Measurements from ENCODE around the gene SDHB.

DNA sequence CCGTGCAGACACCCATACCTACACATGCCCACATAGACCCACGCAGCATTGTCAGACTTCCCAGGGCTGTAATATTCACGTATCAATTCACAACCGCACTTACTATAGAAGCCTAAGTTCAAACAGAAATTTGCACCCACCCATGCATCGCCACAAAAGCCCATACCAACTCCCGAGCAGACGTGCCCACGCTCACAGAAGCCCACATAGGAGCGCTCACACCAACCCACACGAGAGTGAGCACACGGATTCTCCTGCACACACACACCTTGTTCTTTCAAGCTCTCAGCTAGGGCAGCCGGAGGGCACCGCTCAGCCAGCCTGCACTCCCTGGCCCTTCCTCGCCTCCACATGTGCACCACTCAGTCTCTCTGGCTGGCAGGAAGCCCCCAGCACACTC is 78.0 kb downstream of the SDHB start:
- TF ChIP-seq POLR2A (conservative IDR thresholded peaks at IDR 0.05): no peak
- no peak for TF ChIP-seq WHSC1 (IDR thresholded peaks at IDR 0.05; ENCODE audit: low read length)
- TF ChIP-seq, protein P1, sequence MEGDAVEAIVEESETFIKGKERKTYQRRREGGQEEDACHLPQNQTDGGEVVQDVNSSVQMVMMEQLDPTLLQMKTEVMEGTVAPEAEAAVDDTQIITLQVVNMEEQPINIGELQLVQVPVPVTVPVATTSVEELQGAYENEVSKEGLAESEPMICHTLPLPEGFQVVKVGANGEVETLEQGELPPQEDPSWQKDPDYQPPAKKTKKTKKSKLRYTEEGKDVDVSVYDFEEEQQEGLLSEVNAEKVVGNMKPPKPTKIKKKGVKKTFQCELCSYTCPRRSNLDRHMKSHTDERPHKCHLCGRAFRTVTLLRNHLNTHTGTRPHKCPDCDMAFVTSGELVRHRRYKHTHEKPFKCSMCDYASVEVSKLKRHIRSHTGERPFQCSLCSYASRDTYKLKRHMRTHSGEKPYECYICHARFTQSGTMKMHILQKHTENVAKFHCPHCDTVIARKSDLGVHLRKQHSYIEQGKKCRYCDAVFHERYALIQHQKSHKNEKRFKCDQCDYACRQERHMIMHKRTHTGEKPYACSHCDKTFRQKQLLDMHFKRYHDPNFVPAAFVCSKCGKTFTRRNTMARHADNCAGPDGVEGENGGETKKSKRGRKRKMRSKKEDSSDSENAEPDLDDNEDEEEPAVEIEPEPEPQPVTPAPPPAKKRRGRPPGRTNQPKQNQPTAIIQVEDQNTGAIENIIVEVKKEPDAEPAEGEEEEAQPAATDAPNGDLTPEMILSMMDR (IDR thresholded peaks at IDR 0.05 in 2 of 3, conservative IDR thresholded peaks at IDR 0.05 in 1 of 3; ENCODE audit: insufficient read depth in 2 of 3, low read depth in 1 of 3, low read length in 3 of 3): no peak
- no peak for TF ChIP-seq EGR1 (conservative IDR thresholded peaks at IDR 0.05)
- TF ChIP-seq ZNF24 (IDR thresholded peaks at IDR 0.05): no peak
- no peak for TF ChIP-seq TRIM24 (IDR thresholded peaks at IDR 0.05)
- TF ChIP-seq PHF8 (IDR thresholded peaks at IDR 0.05; ENCODE audit: borderline replicate concordance, low read length): no peak
- TF ChIP-seq, protein P2, sequence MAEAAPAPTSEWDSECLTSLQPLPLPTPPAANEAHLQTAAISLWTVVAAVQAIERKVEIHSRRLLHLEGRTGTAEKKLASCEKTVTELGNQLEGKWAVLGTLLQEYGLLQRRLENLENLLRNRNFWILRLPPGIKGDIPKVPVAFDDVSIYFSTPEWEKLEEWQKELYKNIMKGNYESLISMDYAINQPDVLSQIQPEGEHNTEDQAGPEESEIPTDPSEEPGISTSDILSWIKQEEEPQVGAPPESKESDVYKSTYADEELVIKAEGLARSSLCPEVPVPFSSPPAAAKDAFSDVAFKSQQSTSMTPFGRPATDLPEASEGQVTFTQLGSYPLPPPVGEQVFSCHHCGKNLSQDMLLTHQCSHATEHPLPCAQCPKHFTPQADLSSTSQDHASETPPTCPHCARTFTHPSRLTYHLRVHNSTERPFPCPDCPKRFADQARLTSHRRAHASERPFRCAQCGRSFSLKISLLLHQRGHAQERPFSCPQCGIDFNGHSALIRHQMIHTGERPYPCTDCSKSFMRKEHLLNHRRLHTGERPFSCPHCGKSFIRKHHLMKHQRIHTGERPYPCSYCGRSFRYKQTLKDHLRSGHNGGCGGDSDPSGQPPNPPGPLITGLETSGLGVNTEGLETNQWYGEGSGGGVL (CRISPR knock-in tag; IDR thresholded peaks at IDR 0.05): no peak
